ENCODE results near the gene TMEM128. TPM values are rescaled to one million over a fixed set of nuclear protein-coding genes. Genes with fewer than 3 reads are reported as not detected.
"Not testable (repeated sequence)": the region's sequence is repeated elsewhere in the genome, so short reads cannot be mapped to it uniquely, and the experiment has no call there.

TMEM128 gene
- total RNA-seq, 1 experiment from 2014 or later = 10.1 TPM

- peak overlapping the region; percentile 76 for H3K27ac ChIP-seq (ENCODE audit: low read length)
- H3F3A ChIP-seq (ENCODE audit: low read length, unreplicated experiment) = no peaks in the 10 kb centered on the region
- no peaks in the 10 kb centered on the region for H4K20me1 ChIP-seq (ENCODE audit: low read length)
- CTCF ChIA-PET = no interaction called here
- H3K9me2 ChIP-seq (replicated peaks; ENCODE audit: low read length) = no peaks in the 10 kb centered on the region
- ATAC-seq (no peak), DNase-seq (peak; percentile 7)
- no peaks in the 10 kb centered on the region for H3K36me3 ChIP-seq (ENCODE audit: low read depth, low read length)
- no peaks in the 10 kb centered on the region for H3K27me3 ChIP-seq (ENCODE audit: low read length)
- intact Hi-C loops (cut with micrococcal nuclease) = no loop called here
- POLR2A ChIA-PET (ENCODE audit: unreplicated experiment) = no interaction called here
- H3K9ac ChIP-seq (ENCODE audit: low read length) = peak overlapping the region; percentile 97
- TF ChIP-seq EZH2 (IDR thresholded peaks at IDR 0.05; ENCODE audit: low read length, unreplicated experiment) = no peak
- TF ChIP-seq EZH2phosphoT487 (IDR thresholded peaks at IDR 0.05; ENCODE audit: borderline replicate concordance, low read length) = no peak
- TF ChIP-seq CTCF (conservative IDR thresholded peaks at IDR 0.05; ENCODE audit: low read depth, low read length) = no peak
- BruUV-seq (replicated peaks) = TSS peak; percentile 73
- H3K4me2 ChIP-seq (ENCODE audit: low read length) = peak overlapping the region; percentile 97
- H3K79me2 ChIP-seq (ENCODE audit: low read length) = peaks cover 11% of the 10 kb centered on the region
- peaks cover 13% of the 10 kb centered on the region for H3K4me1 ChIP-seq (ENCODE audit: insufficient read depth, low read length)
- peak overlapping the region; percentile 93 for H2AFZ ChIP-seq (ENCODE audit: low read length)
- peak overlapping the region; percentile 94 for H3K4me3 ChIP-seq (ENCODE audit: low read length)
- no peaks in the 10 kb centered on the region for H3K9me3 ChIP-seq (ENCODE audit: low read length)
These were observed 361 bp downstream of the TMEM128 start for GRCh38 chr4:4247696-4248028.

GRCh38 chr4:4245172-4245571, 2.9 kb downstream of the TMEM128 start:
- BruUV-seq (replicated peaks) = no TSS peak
- Histone ChIP-seq H3K4me1 (ENCODE audit: insufficient read depth, low read length) (peaks cover 13% of the 10 kb centered on the region), H3K4me3 (ENCODE audit: low read length) (no peak overlapping the region), H3K9me2 (replicated peaks; ENCODE audit: low read length) (no peaks in the 10 kb centered on the region), H3K36me3 (ENCODE audit: low read depth, low read length) (0 out of 2 replicates have a peak, but pooled peaks cover 2% of the 10 kb centered on the region), H3K79me2 (ENCODE audit: low read length) (peaks cover 11% of the 10 kb centered on the region), H3K9ac (ENCODE audit: low read length) (no peak overlapping the region), H2AFZ (ENCODE audit: low read length) (no peak overlapping the region), H3K4me2 (ENCODE audit: low read length) (no peak overlapping the region), H4K20me1 (ENCODE audit: low read length) (no peaks in the 10 kb centered on the region), H3K27ac (ENCODE audit: low read length) (no peak overlapping the region), H3F3A (ENCODE audit: low read length, unreplicated experiment) (no peaks in the 10 kb centered on the region), H3K27me3 (ENCODE audit: low read length) (no peaks in the 10 kb centered on the region), H3K9me3 (ENCODE audit: low read length) (no peaks in the 10 kb centered on the region)
- ChIA-PET POLR2A (ENCODE audit: unreplicated experiment) (no interaction called here), CTCF (no interaction called here)
- no peak for TF ChIP-seq CTCF (conservative IDR thresholded peaks at IDR 0.05; ENCODE audit: low read depth, low read length)
- no peak for TF ChIP-seq EZH2 (IDR thresholded peaks at IDR 0.05; ENCODE audit: low read length, unreplicated experiment)
- no peak for TF ChIP-seq EZH2phosphoT487 (IDR thresholded peaks at IDR 0.05; ENCODE audit: borderline replicate concordance, low read length)
- intact Hi-C loops (cut with micrococcal nuclease) = no loop called here
- no peak for DNase-seq
- no peak for ATAC-seq

- H3K9me3 ChIP-seq (ENCODE audit: low read length); H4K20me1 ChIP-seq (ENCODE audit: low read length); ATAC-seq; H3K4me2 ChIP-seq (ENCODE audit: low read length); H3K4me3 ChIP-seq (ENCODE audit: low read length); POLR2A ChIA-PET (ENCODE audit: unreplicated experiment); intact Hi-C loops (cut with micrococcal nuclease); H3F3A ChIP-seq (ENCODE audit: low read length, unreplicated experiment); H3K9me2 ChIP-seq (replicated peaks; ENCODE audit: low read length); BruUV-seq (replicated peaks); H3K27me3 ChIP-seq (ENCODE audit: low read length); H2AFZ ChIP-seq (ENCODE audit: low read length); H3K27ac ChIP-seq (ENCODE audit: low read length); DNase-seq; H3K9ac ChIP-seq (ENCODE audit: low read length); H3K79me2 ChIP-seq (ENCODE audit: low read length); H3K4me1 ChIP-seq (ENCODE audit: insufficient read depth, low read length); H3K36me3 ChIP-seq (ENCODE audit: low read depth, low read length); CTCF ChIA-PET: not testable (repeated sequence)
These were observed 8.5 kb downstream of the TMEM128 start for GRCh38 chr4:4239551-4239950.

All from PC-3 (cell line).